Posterior cingulate gyrus (tissue), 11 donors: ENCODE measurements around the gene SRP19.
"Not testable (repeated sequence)": the region's sequence is repeated elsewhere in the genome, so short reads cannot be mapped to it uniquely, and the experiment has no call there.

ENCODE experiments used
- DNase-seq, 10 donors: peaks; one replicate each; pipeline versions ENCODE4 v3.0.0 to v3.0.0-alpha.2; 2020 to 2021; ENCODE audit warnings: mixed read lengths in 3 of 10
- intact Hi-C: fragments of 100-400 bp; cut with DNase I; formaldehyde crosslinking; loops from one replicate; pipeline ENCODE4 v1.15.1; 2023

Gene SRP19

DNA sequence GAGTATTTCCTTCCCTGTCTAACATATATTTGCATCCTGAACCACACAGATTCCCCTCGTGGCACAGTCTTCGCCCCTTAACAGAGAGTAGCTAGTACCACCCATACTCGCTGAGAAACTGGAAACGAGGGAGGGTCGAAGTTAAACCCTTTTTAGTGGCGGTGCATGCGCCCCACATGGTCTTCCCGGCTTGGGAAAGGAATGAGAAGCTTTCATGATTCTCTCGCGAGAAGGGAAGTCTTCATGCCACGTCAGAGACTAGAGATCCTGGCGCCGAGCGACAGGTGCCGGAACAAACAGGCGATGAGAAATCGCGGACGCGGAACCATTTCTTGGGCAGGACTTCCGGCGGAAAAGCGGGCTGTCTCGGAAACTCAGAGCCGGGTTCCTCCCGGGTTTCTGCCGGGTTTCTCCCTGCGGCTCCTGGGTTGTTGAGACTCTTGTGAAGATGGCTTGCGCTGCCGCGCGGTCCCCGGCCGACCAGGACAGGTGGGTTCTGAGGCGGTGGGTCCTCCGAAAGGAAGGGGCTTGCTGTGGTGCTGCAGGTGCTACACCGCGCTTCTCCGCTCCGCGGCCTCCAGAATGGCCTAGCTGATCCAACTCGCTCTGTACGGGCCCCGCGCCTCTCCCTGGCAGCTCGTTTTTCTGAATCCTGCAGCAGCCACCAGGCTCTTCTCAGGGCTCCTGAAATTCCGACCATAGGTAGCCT lies at the start of gene SRP19:
SRP19 (plus strand) TSS at position 359 of the 709 bp plus-strand sequence; CDS start at position 449, 90 bp downstream.
- DNase-seq, result peak; percentile 92 to 99 (median 96)
- intact Hi-C loops, result loop anchor here (2.0 to 5.0 kb wide), 2 partner anchors 62 to 116 kb away; partner anchors contain the start of genes DCP2 and REEP5

DNA sequence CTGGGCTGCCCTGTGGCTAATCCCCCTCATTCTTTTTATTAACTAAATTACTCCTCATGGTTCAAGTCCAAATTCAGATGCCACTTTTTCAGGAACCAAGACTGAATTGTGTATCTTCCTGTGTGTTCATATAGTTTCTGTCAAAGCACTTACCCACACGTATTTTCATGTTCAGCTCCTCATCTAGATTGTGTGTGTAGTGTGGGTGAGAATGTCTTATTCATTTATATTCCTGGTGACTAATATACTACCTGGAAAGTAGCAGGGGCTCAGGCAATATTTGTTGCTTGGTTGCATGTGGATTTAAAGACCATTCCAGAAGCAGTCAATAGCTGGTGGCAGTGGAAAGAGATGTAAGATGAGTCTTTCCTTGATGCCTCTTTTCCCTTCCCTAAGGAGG lies 48.5 kb upstream of the SRP19 start:
- intact Hi-C loops, result no loop called here
- no peak for DNase-seq

GRCh38 chr5:112820246-112820645 lies 40.8 kb upstream of the SRP19 start:
- DNase-seq, result no peak
- intact Hi-C loops, result no loop called here

GRCh38 chr5:112822456-112822855 lies 38.6 kb upstream of the SRP19 start:
- DNase-seq, result no peak
- intact Hi-C loops, result no loop called here

GRCh38 chr5:112823181-112823580 lies 37.9 kb upstream of the SRP19 start:
- intact Hi-C loops, result no loop called here
- no peak for DNase-seq

DNA sequence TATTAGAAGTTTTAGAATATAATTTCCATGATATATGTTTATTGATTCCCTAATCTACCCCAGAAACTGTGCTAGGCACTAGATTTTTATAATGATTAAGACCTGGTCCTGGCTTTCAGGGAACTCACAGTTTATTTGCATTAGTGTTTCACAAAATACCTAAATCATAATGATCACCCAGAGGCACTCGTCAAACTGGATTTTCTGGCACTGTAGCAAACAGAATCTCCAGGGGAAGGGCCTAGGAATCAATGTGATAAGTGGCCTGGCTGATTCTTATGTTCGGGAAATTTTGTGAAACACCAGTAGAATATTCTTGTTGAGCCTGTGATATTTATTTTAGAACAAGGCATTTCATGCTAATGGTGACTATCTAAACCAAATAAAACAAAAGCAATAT lies 37.4 kb upstream of the SRP19 start:
- intact Hi-C loops, result no loop called here
- DNase-seq, result no peak

DNA sequence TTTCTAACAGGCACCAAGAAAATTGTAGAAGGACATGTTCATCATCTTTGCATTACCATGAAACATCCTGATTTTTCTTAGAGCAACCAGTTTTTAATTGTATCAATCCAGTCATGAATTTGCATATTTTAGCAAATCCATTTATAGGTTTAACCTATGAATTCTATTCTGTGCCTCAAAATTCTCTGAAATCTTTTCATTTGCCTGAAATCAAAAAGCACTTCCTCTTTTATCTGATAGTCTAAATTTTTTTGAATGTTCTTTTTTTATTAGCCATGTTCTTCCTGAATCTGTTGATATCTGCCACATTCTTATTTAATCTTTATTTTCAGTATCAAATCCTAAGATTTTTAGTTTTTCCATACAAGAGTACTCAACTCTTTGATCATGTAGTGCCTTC lies 36.9 kb upstream of the SRP19 start:
- intact Hi-C loops, result no loop called here

GRCh38 chr5:112830378-112830777 lies 30.7 kb upstream of the SRP19 start:
- intact Hi-C loops, result no loop called here
- DNase-seq, result no peak

More for the DNA sequence above, 36.9 kb upstream of the SRP19 start:
- DNase-seq, result no peak

DNA sequence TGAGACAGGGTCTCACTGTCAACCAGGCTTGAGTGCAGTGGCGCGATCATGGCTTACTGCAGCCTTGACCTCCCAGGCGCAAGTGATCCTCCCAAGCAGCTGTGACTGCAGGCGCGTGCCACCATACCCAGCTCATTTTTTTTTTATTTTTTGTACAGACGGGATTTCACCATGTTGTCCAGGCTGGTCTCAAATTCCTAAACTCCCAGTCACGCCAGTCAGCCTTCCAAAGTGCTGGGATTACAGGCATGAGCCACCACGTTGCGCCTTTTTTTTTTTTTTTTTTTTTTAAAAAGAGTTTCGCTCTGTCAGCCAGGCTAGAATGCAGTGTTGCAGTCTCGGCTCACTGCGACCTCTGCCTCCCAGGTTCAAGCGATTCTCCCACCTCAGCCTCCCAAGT lies 27.1 kb upstream of the SRP19 start:
- DNase-seq, result no peak
- intact Hi-C loops, result no loop called here

GRCh38 chr5:112844489-112844888 lies 16.6 kb upstream of the SRP19 start:
- no peak for DNase-seq
- intact Hi-C loops, result no loop called here

DNA sequence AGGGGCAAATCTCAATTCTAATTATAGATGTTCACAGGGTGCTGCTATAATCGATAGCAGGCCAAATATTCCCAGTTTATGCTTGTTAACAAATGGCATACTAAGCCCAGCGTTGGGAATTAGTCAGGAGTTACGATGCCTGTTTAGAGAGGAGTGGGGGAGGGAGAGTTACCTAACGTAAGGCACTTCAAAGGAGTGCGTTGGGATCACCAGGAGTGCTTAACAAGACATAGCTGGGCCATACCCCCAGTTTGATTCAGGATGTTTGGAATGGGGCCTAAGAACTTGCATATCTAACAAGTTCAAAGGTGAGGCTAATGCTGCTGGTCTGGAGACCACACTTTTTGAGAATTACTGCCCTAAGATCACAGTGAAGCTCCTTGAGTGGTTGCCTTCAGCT lies 14.5 kb upstream of the SRP19 start:
- intact Hi-C loops, result loop anchor here (5.0 kb wide), 1 partner anchor 294 kb away; no protein-coding TSS in a partner anchor
- DNase-seq, result no peak

GRCh38 chr5:112847306-112847705 lies 13.8 kb upstream of the SRP19 start:
- intact Hi-C loops, result loop anchor here (5.0 kb wide), 1 partner anchor 295 kb away; no protein-coding TSS in a partner anchor

GRCh38 chr5:112848116-112848811 lies 12.8 kb upstream of the SRP19 start:
- intact Hi-C loops, result loop anchor here (5.0 kb wide), 1 partner anchor 296 kb away; no protein-coding TSS in a partner anchor
- DNase-seq, result no peak

More at GRCh38 chr5:112847306-112847705, 13.8 kb upstream of the SRP19 start:
- no peak for DNase-seq

DNA sequence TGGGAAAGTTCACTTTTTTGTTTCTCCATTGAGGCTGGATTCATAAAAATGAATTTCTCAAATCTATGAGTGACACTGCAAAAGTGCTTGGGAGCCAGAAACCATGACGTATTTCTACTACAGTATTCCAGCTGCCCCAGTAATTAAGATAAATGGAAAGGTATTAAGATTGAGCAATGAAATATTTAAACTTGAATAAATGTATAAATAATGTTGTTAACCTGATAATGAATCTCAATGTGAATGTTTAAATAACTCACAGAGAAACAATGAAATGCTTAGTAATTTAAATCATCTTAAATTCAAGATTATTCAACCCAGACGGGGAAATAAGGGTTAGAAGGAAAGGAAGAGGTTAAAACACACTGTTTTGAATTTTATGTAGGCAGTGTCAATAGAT lies 11.2 kb upstream of the SRP19 start:
- intact Hi-C loops, result loop anchor here (5.0 kb wide), 1 partner anchor 298 kb away; no protein-coding TSS in a partner anchor
- no peak for DNase-seq

GRCh38 chr5:112854651-112855050 lies 6.4 kb upstream of the SRP19 start:
- no peak for DNase-seq
- intact Hi-C loops, result no loop called here

DNA sequence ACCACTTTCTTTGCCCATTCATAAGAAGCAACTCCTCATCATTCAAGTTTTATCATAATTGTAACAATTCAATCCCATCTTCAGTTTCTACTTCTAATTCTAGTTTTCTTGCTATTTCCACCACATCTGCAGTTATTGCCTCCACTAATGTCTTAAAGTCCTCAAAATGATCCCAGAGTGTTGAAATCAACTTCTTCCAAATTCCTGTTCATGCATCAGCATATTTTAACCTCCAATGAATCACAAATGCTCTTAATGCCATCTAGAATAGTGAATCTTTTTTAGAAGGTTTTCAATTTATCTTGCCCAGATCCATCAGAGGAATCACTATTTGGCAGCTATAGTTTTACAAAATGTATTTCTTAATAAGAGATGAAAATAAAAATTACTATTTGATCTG lies 3.2 kb upstream of the SRP19 start:
- no peak for DNase-seq
- intact Hi-C loops, result no loop called here

DNA sequence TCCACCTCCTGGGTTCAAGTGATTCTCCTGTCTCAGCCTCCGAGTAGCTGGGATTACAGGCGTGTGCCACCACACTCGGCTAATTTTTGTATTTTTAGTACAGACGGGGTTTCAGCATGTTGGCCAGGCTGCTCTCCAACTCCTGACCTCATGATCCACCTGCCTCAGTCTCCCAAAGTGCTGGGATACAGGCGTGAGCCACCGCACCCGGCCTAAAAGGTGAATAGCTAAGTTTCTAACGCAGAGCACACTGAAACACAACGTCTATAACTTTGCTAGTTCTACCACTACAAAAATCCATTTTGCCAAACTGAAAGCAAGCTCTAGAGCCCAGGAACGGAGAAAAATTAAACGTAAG lies 537 bp upstream of the SRP19 start:
- intact Hi-C loops, result loop anchor here (2.0 to 5.0 kb wide), 2 partner anchors 62 to 117 kb away; partner anchors contain the start of genes DCP2 and REEP5
- not testable (repeated sequence) for DNase-seq

DNA sequence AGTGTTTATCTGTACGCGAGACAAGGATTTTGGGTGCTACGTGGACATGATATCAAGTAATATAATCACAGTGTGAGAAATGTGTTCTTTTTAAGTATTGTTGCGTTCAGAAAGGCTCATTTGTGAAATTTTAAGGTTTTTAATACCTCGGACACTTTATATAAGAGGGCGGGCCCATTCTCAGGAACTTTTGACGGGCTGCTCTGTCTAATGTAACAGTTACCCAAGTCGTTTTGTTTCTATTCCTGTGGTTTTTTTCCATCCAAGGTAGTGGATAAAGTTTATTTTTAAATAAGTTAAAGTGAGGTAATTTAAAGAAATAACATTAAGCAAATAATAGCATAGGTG lies 525 bp downstream of the SRP19 start:
- no peak for DNase-seq
- intact Hi-C loops, result loop anchor here (2.0 to 5.0 kb wide), 2 partner anchors 61 to 116 kb away; partner anchors contain the start of genes DCP2 and REEP5

DNA sequence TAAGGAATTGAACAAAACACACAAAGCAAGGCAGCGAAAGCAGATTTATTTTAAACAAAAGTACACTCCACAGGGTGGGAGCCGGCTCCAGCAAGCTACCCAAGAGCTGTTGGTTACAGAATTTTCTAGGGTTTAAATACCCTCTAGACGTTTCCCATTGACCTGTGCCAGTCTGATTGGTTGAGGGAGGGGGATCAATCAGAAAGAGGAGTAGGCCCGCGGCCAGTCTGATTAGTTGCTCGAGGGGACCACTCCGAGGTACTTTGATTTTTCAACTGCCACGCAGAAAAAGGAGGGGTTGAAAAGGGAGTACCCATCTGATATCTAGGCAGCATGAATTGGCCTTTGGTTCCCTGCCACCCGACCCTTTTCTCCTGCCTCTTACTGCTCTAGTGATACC lies 998 bp downstream of the SRP19 start:
- intact Hi-C loops, result loop anchor here (5.0 kb wide), 1 partner anchor 115 kb away; the partner anchor contains the start of gene DCP2
- no peak for DNase-seq

DNA sequence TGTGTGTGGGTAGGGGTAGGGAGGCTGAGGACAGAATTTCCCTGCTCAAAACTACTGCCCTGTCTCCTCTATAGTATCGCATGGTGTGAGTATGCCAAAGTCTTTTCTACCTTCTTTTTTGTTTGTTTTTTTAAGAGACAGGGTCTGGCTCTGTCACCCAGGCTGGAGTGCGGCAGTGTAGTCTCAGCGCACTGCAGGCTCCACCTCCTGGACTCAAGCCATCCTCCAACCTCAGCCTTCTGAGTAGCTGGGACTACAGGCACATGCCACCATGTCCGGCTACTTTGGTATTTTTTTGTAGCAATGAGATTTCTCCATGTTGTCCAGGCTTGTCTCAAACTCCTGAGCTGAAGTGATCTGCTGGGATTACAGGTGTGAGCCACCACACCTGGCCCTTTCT lies 2.5 kb downstream of the SRP19 start:
- peak in 3 of 10 donors; percentile 21 to 89 (median 83) for DNase-seq
- intact Hi-C loops, result loop anchor here (5.0 kb wide), 1 partner anchor 114 kb away; the partner anchor contains the start of gene DCP2

DNA sequence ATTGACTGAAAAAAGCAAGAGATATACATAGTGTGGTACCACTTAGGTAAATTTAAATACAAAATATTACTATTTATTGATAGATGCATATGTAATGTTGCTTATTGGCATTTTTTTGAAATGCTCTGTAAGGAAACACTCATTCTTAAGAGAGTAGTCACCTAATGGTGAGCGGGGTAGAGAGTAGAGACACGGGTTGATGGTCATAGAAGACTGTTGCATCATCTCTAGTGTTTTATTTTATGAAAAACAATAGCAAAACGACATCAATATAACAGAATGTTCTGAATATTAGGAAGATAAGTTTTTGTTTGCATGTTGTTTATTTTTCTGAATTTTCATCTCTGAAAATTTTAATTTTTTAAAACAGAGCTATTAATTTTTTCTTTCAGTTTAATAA lies 4.0 kb downstream of the SRP19 start:
- intact Hi-C loops, result no loop called here
- DNase-seq, result no peak

- intact Hi-C loops, result no loop called here
Observed at GRCh38 chr5:112866739-112867138, 5.7 kb downstream of the SRP19 start.

More at GRCh38 chr5:112866739-112867138, 5.7 kb downstream of the SRP19 start:
- no peak for DNase-seq
